Measurements from ENCODE around the gene PRR14.

- TF ChIP-seq EZH2phosphoT487 (IDR thresholded peaks at IDR 0.05; ENCODE audit: insufficient read depth, low read depth) = no peak
- no peak for TF ChIP-seq EZH2 (IDR thresholded peaks at IDR 0.05; ENCODE audit: insufficient read depth, poor library complexity, severe bottlenecking)
Observed at GRCh38 chr16:30677931-30678585, 27.3 kb downstream of the PRR14 start.
